Keratinocyte (primary cell): Measurements from ENCODE around the gene PAX3.

Source experiments
- EZH2 ChIP-seq: IDR thresholded peaks from one replicate; pipeline ENCODE4 v1.6.1; 2012; ENCODE audit warnings: inconsistent platforms, mild to moderate bottlenecking, low read length, moderate library complexity
- TF ChIP-seq, protein P1 (sequence below), 3 experiments: IDR thresholded peaks in 1 of 3; conservative IDR thresholded peaks in 1 of 3; optimal IDR thresholded peaks in 1 of 3; 2 replicates in 2 of 3; 3 replicates in 1 of 3; pipeline versions ENCODE3 to v1.5.1; 2011; ENCODE audit warnings: low read length in 3 of 3, mild to moderate bottlenecking in 3 of 3, moderate library complexity in 2 of 3, control low read depth in 1 of 3, inconsistent platforms in 1 of 3; ENCODE audit not compliant: insufficient read depth in 2 of 3; ENCODE audit errors: extremely low read depth in 1 of 3

DNA sequence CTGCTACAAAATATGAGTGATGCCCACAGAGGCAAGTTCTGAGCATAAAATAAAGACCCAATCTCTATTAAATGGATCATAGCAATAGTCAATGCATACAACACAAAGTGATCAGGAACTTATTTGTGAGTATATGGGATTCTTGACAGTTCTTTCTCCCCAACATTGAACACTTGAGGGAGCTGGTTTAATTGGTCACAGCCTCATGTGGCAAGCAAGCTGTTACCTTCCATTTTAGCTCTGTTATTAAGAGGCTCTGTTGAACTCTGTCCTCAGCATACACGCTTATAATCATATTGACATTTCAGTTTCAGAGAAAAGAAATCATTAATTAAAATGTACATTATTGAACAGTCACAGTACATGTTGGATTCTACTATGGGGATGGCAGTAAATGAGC lies 37.6 kb upstream of the PAX3 start:
- TF ChIP-seq, protein P1, sequence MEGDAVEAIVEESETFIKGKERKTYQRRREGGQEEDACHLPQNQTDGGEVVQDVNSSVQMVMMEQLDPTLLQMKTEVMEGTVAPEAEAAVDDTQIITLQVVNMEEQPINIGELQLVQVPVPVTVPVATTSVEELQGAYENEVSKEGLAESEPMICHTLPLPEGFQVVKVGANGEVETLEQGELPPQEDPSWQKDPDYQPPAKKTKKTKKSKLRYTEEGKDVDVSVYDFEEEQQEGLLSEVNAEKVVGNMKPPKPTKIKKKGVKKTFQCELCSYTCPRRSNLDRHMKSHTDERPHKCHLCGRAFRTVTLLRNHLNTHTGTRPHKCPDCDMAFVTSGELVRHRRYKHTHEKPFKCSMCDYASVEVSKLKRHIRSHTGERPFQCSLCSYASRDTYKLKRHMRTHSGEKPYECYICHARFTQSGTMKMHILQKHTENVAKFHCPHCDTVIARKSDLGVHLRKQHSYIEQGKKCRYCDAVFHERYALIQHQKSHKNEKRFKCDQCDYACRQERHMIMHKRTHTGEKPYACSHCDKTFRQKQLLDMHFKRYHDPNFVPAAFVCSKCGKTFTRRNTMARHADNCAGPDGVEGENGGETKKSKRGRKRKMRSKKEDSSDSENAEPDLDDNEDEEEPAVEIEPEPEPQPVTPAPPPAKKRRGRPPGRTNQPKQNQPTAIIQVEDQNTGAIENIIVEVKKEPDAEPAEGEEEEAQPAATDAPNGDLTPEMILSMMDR (optimal IDR thresholded peaks at IDR 0.05 in 1 of 3, IDR thresholded peaks at IDR 0.05 in 1 of 3, conservative IDR thresholded peaks at IDR 0.05 in 1 of 3; ENCODE audit: extremely low read depth in 1 of 3, insufficient read depth in 2 of 3, low read length in 3 of 3) = no peak
- TF ChIP-seq EZH2 = no peak
